Smooth muscle cell (in vitro differentiated cells): ENCODE measurements around the gene MLLT11. TPM values are rescaled to one million over a fixed set of nuclear protein-coding genes. Genes with fewer than 3 reads are reported as not detected.

Source experiments
- DNase-seq: peaks from one replicate; lab custom pipeline; 2025; ENCODE audit not compliant: unreplicated experiment; lab: John Stamatoyannopoulos, UW
- H2AFZ ChIP-seq: fragments of 200-600 bp; sonication (generic); 2 replicates; pipeline ENCODE4 v1.6.0; 2016; ENCODE audit warnings: antibody characterized with exemption, low read depth, mild to moderate bottlenecking
- H3F3A ChIP-seq: fragments of 200-600 bp; sonication (generic); 2 replicates; pipeline ENCODE4 v1.6.0; 2017; ENCODE audit warnings: antibody characterized with exemption, low read depth
- H3K27ac ChIP-seq: fragments of 200-600 bp; sonication (generic); 2 replicates; pipeline ENCODE4 v1.5.1; 2016; ENCODE audit warnings: low read depth, mild to moderate bottlenecking
- H3K27me3 ChIP-seq: fragments of 200-600 bp; sonication (generic); 2 replicates; pipeline ENCODE4 v1.6.1; 2016; ENCODE audit warnings: low read depth, mild to moderate bottlenecking
- H3K36me3 ChIP-seq: fragments of 200-600 bp; sonication (generic); 2 replicates; pipeline ENCODE4 v1.5.1; 2016; ENCODE audit warnings: low read depth
- H3K4me1 ChIP-seq: fragments of 200-600 bp; sonication (generic); 2 replicates; pipeline ENCODE4 v1.5.1; 2016; ENCODE audit warnings: low read depth
- H3K4me2 ChIP-seq: fragments of 200-600 bp; sonication (generic); 2 replicates; pipeline ENCODE4 v1.6.0; 2016; ENCODE audit warnings: mild to moderate bottlenecking
- H3K4me3 ChIP-seq: fragments of 200-600 bp; sonication (generic); 2 replicates; pipeline ENCODE4 v1.5.1; 2016; ENCODE audit warnings: mild to moderate bottlenecking
- H3K79me2 ChIP-seq: fragments of 200-600 bp; sonication (generic); 2 replicates; pipeline ENCODE4 v1.6.0; 2016; ENCODE audit warnings: low read depth, mild to moderate bottlenecking
- H3K9ac ChIP-seq: fragments of 200-600 bp; sonication (generic); 2 replicates; pipeline ENCODE4 v1.6.0; 2016; ENCODE audit warnings: low read depth
- H3K9me3 ChIP-seq: fragments of 200-600 bp; sonication (generic); replicated peaks from 2 replicates; pipeline ENCODE4 v1.5.1; 2016; ENCODE audit warnings: low read depth
- H4K20me1 ChIP-seq: fragments of 200-600 bp; sonication (generic); 2 replicates; pipeline ENCODE4 v1.6.0; 2016; ENCODE audit warnings: low read depth
- WGBS: methylation state at CpG from one replicate; pipeline ENCODE4 v1.1.7; 2016; ENCODE audit warnings: low lambda C conversion rate; 5-methylcytosine and 5-hydroxymethylcytosine counted together
- polyA plus RNA-seq: library from polyadenylated mRNA; unstranded; fragments of >200 nt; fragmentation: Nextera tagmentation; extraction: Ambion mirVana; gene quantifications from 2 replicates; pipeline ENCODE4 v1.2.1, GENCODE V29; 2016
- total RNA-seq: library from RNA; depleted of rRNA; stranded (reverse); fragments of >200 nt; gene quantifications from 2 replicates; pipeline ENCODE4 v1.2.3, GENCODE V29; 2014
- TF ChIP-seq, protein P1 (sequence below): fragments of 200-600 bp; sonication (generic); IDR thresholded peaks from 2 replicates; pipeline ENCODE4 v1.5.1; 2017; ENCODE audit warnings: borderline replicate concordance, mild to moderate bottlenecking, antibody characterized with exemption; ENCODE audit not compliant: insufficient read depth, poor library complexity, severe bottlenecking

Gene MLLT11
- total and polyA plus RNA-seq, 2 experiments from 2014 or later: 53.4 to 74.2 TPM

DNA sequence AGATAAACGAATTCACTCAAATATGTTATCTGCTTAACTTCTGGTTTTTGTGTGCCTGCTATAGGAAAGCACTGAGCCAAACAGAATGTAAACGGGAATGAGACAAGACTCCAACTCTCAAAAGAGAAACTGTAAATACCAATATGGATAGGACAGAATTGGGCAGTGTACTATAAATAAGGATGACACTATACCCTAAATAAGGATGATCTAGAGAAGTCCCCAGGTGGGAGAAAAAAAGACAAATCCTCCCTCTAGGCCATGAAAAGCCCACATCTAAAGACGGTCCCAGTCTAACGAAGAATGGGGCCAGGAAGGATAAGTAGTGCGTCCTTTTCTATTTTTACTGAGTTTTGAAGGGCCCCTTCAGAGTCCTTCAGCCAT lies 8.9 kb downstream of the MLLT11 start:
- H4K20me1 ChIP-seq: peaks cover 24% of the 10 kb centered on the region
- peaks cover 54% of the 10 kb centered on the region for H3K79me2 ChIP-seq
- no peak overlapping the region for H3K9ac ChIP-seq
- no peak overlapping the region for H3K4me2 ChIP-seq
- DNase-seq: no peak
- no peak overlapping the region for H3K4me3 ChIP-seq
- TF ChIP-seq, protein P1, sequence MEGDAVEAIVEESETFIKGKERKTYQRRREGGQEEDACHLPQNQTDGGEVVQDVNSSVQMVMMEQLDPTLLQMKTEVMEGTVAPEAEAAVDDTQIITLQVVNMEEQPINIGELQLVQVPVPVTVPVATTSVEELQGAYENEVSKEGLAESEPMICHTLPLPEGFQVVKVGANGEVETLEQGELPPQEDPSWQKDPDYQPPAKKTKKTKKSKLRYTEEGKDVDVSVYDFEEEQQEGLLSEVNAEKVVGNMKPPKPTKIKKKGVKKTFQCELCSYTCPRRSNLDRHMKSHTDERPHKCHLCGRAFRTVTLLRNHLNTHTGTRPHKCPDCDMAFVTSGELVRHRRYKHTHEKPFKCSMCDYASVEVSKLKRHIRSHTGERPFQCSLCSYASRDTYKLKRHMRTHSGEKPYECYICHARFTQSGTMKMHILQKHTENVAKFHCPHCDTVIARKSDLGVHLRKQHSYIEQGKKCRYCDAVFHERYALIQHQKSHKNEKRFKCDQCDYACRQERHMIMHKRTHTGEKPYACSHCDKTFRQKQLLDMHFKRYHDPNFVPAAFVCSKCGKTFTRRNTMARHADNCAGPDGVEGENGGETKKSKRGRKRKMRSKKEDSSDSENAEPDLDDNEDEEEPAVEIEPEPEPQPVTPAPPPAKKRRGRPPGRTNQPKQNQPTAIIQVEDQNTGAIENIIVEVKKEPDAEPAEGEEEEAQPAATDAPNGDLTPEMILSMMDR: no peak
- H3K9me3 ChIP-seq: no peaks in the 10 kb centered on the region
- H3K27me3 ChIP-seq: no peaks in the 10 kb centered on the region
- no peaks in the 10 kb centered on the region for H3K4me1 ChIP-seq
- peak overlapping the region; percentile 90 for H3K27ac ChIP-seq
- H2AFZ ChIP-seq: no peak overlapping the region
- H3K36me3 ChIP-seq: no peaks in the 10 kb centered on the region
- H3F3A ChIP-seq: peaks cover 25% of the 10 kb centered on the region
- 74% methylated on average over 5 of the region's 5 CpGs for WGBS

DNA sequence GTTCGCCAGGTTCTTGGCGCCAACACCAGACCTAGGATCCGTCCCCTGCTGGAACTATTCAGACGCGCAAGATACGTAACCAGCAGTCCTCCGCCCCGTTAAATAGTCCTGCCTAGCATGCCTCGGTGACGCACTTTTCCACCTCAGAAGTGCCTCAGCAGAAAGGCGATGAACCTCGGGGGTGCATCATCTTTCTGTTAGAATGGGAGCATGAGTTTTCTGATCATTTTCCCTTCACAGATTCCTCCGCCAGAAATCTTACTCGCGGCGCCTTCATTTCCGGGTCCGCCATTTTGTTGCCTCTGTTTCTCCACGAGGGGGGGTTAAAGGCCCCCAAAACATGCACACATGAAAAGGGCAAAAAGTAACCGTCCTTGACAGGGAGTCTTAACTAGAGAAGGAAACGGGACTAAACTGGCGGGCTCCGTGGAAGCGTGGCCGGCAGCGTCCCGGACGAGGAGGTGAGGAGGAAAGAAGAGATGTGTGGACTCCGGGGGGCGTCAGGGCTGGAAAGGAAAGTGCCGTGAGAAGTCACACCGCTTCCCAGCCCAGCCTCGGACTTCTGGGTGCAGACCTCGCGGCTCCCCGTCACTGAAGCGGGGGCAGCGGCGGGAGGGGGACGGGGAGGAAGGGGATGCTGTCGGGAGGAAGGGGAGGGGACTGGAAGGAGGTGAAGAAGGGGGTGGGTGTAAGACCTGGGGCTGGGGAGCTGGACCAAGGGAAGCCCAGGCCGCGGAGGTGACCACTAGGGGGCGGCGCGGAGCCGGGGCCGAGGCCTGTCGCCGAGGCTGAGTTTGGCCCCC lies 10.5 kb downstream of the MLLT11 start, which contains the start of gene GABPB2:
TSS of gene GABPB2 (plus strand) at position 288 of the 803 bp plus-strand sequence. CDS start 17,429 bp downstream, outside the sequence.
- Histone ChIP-seq H3F3A (peaks cover 25% of the 10 kb centered on the region), H3K4me2 (peak within 1 kb of the TSS; percentile 92), H3K9ac (peak within 1 kb of the TSS; percentile 80), H3K4me1 (no peaks in the 10 kb centered on the region), H3K4me3 (peak within 1 kb of the TSS; percentile 91), H3K27me3 (no peaks in the 10 kb centered on the region), H3K9me3 (no peaks in the 10 kb centered on the region), H2AFZ (peak within 1 kb of the TSS; percentile 94), H3K36me3 (no peaks in the 10 kb centered on the region), H4K20me1 (peaks cover 9% of the 10 kb centered on the region), H3K79me2 (peaks cover 38% of the 10 kb centered on the region), H3K27ac (peak within 1 kb of the TSS; percentile 90)
- WGBS: under 1% methylated on average over 33 of the region's 50 CpGs
- peak; percentile 66 for DNase-seq
- TF ChIP-seq, protein P1: peak; percentile 82

DNA sequence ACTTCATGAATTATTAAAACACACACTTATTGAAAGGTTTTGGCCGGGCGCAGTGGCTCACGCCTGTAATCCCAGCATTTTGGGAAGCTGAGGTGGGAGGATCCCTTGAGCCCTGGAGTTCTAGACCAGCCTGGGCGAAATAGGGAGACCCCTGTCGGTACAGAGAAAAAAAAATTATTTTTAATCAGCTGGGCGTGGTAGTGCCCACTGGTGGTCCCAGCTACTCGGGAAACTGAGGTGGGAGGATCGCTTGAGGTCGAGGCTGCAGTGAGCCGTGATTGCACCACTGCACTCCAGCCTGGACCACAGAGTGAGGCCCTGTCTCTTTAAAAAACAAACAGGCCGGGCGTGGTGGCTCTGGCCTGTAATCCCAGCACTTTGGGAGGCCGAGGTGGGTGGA lies 12.0 kb downstream of the MLLT11 start:
- no peak overlapping the region for H3K27ac ChIP-seq
- no peaks in the 10 kb centered on the region for H3K27me3 ChIP-seq
- no peaks in the 10 kb centered on the region for H3K36me3 ChIP-seq
- H3K4me3 ChIP-seq: no peak overlapping the region
- no peak overlapping the region for H3K9ac ChIP-seq
- H3F3A ChIP-seq: peaks cover 23% of the 10 kb centered on the region
- H3K4me2 ChIP-seq: no peak overlapping the region
- no peak for DNase-seq
- H3K79me2 ChIP-seq: peaks cover 23% of the 10 kb centered on the region
- no peak overlapping the region for H2AFZ ChIP-seq
- WGBS: 84% methylated on average over 13 of the region's 13 CpGs
- no peaks in the 10 kb centered on the region for H3K9me3 ChIP-seq
- TF ChIP-seq, protein P1: no peak
- H4K20me1 ChIP-seq: peaks cover 1% of the 10 kb centered on the region
- no peaks in the 10 kb centered on the region for H3K4me1 ChIP-seq
